K562 (cell line): Measurements from ENCODE around the gene SLC4A2. TPM values are rescaled to one million over a fixed set of nuclear protein-coding genes. Genes with fewer than 3 reads are reported as not detected.

Experiments used
- ASH1L ChIP-seq: fragments of 450-650 bp; IDR thresholded peaks from 2 replicates; pipeline ENCODE4 v1.6.1; 2018; ENCODE audit warnings: borderline replicate concordance, mild to moderate bottlenecking, low read depth; ENCODE audit not compliant: partially characterized antibody
- E2F8 ChIP-seq: fragments of 450-650 bp; IDR thresholded peaks from 2 replicates; pipeline ENCODE4 v1.7.1; 2018; ENCODE audit warnings: mild to moderate bottlenecking, low read depth; ENCODE audit not compliant: partially characterized antibody
- EHMT2 ChIP-seq: fragments of 450-650 bp; IDR thresholded peaks from 2 replicates; pipeline ENCODE4 v1.6.1; 2018; ENCODE audit warnings: antibody characterized with exemption
- IFI16 ChIP-seq: fragments of 250-450 bp; sonication (Bioruptor Pico); IDR thresholded peaks from 2 replicates; pipeline ENCODE4 v2.1.2; 2022; ENCODE audit warnings: mild to moderate bottlenecking, inconsistent platforms
- ILF3 ChIP-seq: fragments of 450-650 bp; IDR thresholded peaks from 2 replicates; pipeline ENCODE4 v1.6.1; 2018; ENCODE audit warnings: antibody characterized with exemption, mild to moderate bottlenecking, moderate library complexity, borderline replicate concordance
- KDM5B ChIP-seq: fragments of 200-600 bp; sonication (generic); IDR thresholded peaks from 2 replicates; pipeline ENCODE4 v1.6.1; 2012; ENCODE audit warnings: low read depth, mild to moderate bottlenecking, moderate library complexity, low read length, control low read depth, inconsistent platforms; ENCODE audit not compliant: insufficient replicate concordance
- MAFK ChIP-seq: IDR thresholded peaks from 2 replicates; pipeline ENCODE4 v1.6.1; 2011; ENCODE audit warnings: low read length, improper control_type of control experiment
- SMAD3 ChIP-seq: fragments of 450-650 bp; formaldehyde crosslinking; conservative IDR thresholded peaks from 2 replicates; pipeline ENCODE4 v1.4.0; 2020; ENCODE audit warnings: mild to moderate bottlenecking
- SRSF3 ChIP-seq: fragments of 200-400 bp; formaldehyde crosslinking; IDR thresholded peaks from 2 replicates; pipeline ENCODE4 v1.6.1; 2016; ENCODE audit warnings: mild to moderate bottlenecking, low read length, moderate library complexity; ENCODE audit not compliant: insufficient read depth
- ZNF12 ChIP-seq: sonication (generic); formaldehyde crosslinking; IDR thresholded peaks from 2 replicates; pipeline ENCODE4 v1.4.0; 2020; ENCODE audit warnings: mild to moderate bottlenecking, missing genetic modification reagents
- ZNF274 ChIP-seq: IDR thresholded peaks from 2 replicates; pipeline ENCODE4 v1.6.1; 2011; ENCODE audit warnings: low read depth, mild to moderate bottlenecking, low read length, moderate library complexity, borderline replicate concordance
- ZNF311 ChIP-seq: fragments of 250-450 bp; sonication (Bioruptor Pico); IDR thresholded peaks from 2 replicates; pipeline ENCODE4 v1.4.0; 2020; ENCODE audit warnings: mild to moderate bottlenecking, moderate library complexity
- ZNF347 ChIP-seq: fragments of 450-650 bp; formaldehyde crosslinking; IDR thresholded peaks from 2 replicates; pipeline ENCODE4 v1.4.0; 2020; ENCODE audit warnings: low read depth, mild to moderate bottlenecking, moderate library complexity
- ZNF444 ChIP-seq: fragments of 250-450 bp; sonication (Bioruptor Pico); IDR thresholded peaks from 2 replicates; pipeline ENCODE4 v1.4.0; 2020; ENCODE audit warnings: mild to moderate bottlenecking, moderate library complexity
- polyA plus RNA-seq, 8 experiments: library from polyadenylated mRNA; depleted of rRNA in 4 of 8; stranded (reverse) in 5 of 8; unstranded in 3 of 8; fragments of >200 nt; fragmentation: Nextera tagmentation in 2 of 8; fragmentation: Illumina TruSeq in 1 of 8; extraction: Ambion mirVana in 2 of 8; extraction: Trizol in 1 of 8; gene quantifications; 2 replicates each; pipeline versions ENCODE4 v1.2.1 to v1.2.3, GENCODE V29; 2011 to 2014; ENCODE audit warnings: inconsistent platforms in 1 of 8, missing spikeins in 1 of 8
- total RNA-seq, 7 experiments: library from RNA; depleted of rRNA in 6 of 7; stranded (reverse); fragments of >200 nt in 6 of 7; fragmentation: Illumina TruSeq in 2 of 7; extraction: Trizol in 2 of 7; gene quantifications; 2 replicates each; pipeline versions ENCODE4 v1.2.1 to v1.2.3, GENCODE V29; 2011 to 2021; ENCODE audit warnings: low replicate concordance in 1 of 7
- TF ChIP-seq, protein P1 (sequence below): sonication (generic); formaldehyde crosslinking; IDR thresholded peaks from 2 replicates; pipeline ENCODE4 v1.8.0; 2023; ENCODE audit warnings: mild to moderate bottlenecking, missing genetic modification reagents

Gene SLC4A2
- total and polyA plus RNA-seq, 9 of the 15 experiments (the other 6 are each of a cell fraction or from before 2014, with no cell fraction given): 11.4 to 375 (median 130) TPM

- TF ChIP-seq ASH1L (peak; percentile 22), ZNF311 (0 out of 2 replicates have a peak, but pooled peaks have one; percentile 23), SRSF3 (0 out of 2 replicates have a peak, but pooled peaks have one; percentile 24), IFI16 (CRISPR knock-in tag) (no peak), ZNF347 (CRISPR knock-in tag) (no peak), MAFK (no peak), ZNF444 (CRISPR knock-in tag) (no peak), ZNF274 (no peak), ILF3 (no peak), EHMT2 (no peak), SMAD3 (no peak), KDM5B (peak; percentile 45), E2F8 (no peak), ZNF12 (CRISPR knock-in tag) (no peak)
- TF ChIP-seq, protein P1, sequence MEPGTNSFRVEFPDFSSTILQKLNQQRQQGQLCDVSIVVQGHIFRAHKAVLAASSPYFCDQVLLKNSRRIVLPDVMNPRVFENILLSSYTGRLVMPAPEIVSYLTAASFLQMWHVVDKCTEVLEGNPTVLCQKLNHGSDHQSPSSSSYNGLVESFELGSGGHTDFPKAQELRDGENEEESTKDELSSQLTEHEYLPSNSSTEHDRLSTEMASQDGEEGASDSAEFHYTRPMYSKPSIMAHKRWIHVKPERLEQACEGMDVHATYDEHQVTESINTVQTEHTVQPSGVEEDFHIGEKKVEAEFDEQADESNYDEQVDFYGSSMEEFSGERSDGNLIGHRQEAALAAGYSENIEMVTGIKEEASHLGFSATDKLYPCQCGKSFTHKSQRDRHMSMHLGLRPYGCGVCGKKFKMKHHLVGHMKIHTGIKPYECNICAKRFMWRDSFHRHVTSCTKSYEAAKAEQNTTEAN (CRISPR knock-in tag): no peak
Measured at GRCh38 chr7:151082141-151083070, 23.0 kb downstream of the SLC4A2 start (continued).
